NCI-H1105 treated with DMSO at 0.1 percent for 48 hours (cell line): ENCODE measurements around the gene ESYT1.

ENCODE experiments used
- DNase-seq: peaks from one replicate; lab custom pipeline; 2025; lab: John Stamatoyannopoulos, UW

The ESYT1 gene

GRCh38 chr12:56129206-56129941 lies 1.3 kb downstream of the ESYT1 start:
- DNase-seq, result peak; percentile 29

GRCh38 chr12:56129942-56130495 lies 2.0 kb downstream of the ESYT1 start:
- DNase-seq, result no peak

- DNase-seq, result no peak
Observed at GRCh38 chr12:56130876-56131275, 2.8 kb downstream of the ESYT1 start.

- no peak for DNase-seq
Observed at GRCh38 chr12:56134897-56135296, 6.8 kb downstream of the ESYT1 start.

- DNase-seq, result no peak
Observed at GRCh38 chr12:56137853-56138571, 9.9 kb downstream of the ESYT1 start.

- DNase-seq, result no peak
Observed at GRCh38 chr12:56141946-56142784, 14.1 kb downstream of the ESYT1 start.

GRCh38 chr12:56143217-56143616 lies 15.2 kb downstream of the ESYT1 start:
- DNase-seq, result no peak

- no peak for DNase-seq
Observed at GRCh38 chr12:56143870-56144269, 15.8 kb downstream of the ESYT1 start.

- DNase-seq, result no peak
Observed at GRCh38 chr12:56145217-56145616, 17.1 kb downstream of the ESYT1 start.

- DNase-seq, result no peak
Observed at GRCh38 chr12:56146492-56147460, 18.7 kb downstream of the ESYT1 start.

- no peak for DNase-seq
Observed at GRCh38 chr12:56150563-56150962, 22.5 kb downstream of the ESYT1 start.

- peak; percentile 42 for DNase-seq
Observed at GRCh38 chr12:56151672-56152131, 23.6 kb downstream of the ESYT1 start.

- DNase-seq, result peak; percentile 78
Observed at GRCh38 chr12:56152132-56152755, 24.2 kb downstream of the ESYT1 start, which contains the start of gene MYL6B. Gene MYL6B (plus strand): TSS chr12:56152587. CDS start chr12:56153919, 1,332 bp downstream.

GRCh38 chr12:56152756-56153677 lies 24.9 kb downstream of the ESYT1 start:
- no peak for DNase-seq

- no peak for DNase-seq
Observed at GRCh38 chr12:56153678-56154065, 25.6 kb downstream of the ESYT1 start.

- no peak for DNase-seq
Observed at GRCh38 chr12:56154246-56154771, 26.2 kb downstream of the ESYT1 start.

GRCh38 chr12:56154818-56155217 lies 26.8 kb downstream of the ESYT1 start:
- no peak for DNase-seq

GRCh38 chr12:56155256-56155845 lies 27.3 kb downstream of the ESYT1 start:
- DNase-seq, result no peak
